ENCODE measurements around the gene KSR1.
"Not testable (repeated sequence)": the region's sequence is repeated elsewhere in the genome, so short reads cannot be mapped to it uniquely, and the experiment has no call there.

The KSR1 gene

DNA sequence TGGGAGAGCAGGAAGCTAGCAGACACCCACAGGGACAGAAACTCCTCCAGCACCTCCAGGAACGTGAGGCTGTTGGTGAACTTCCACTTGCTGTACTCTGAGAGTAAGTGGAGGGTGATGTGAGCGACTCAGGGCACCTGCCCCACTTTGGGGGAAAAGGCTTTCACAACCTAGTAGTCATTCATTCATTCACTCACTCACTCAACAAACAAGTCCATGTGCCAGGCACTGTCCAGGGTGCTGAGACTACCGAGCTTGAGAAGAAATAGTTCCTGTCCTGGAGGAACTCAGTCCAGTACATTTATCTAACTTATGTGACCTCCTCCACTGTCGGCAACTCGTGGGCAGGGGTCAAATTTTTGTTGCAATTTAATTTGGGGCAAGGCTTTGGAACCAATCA is 201.4 kb downstream of the KSR1 start:
- no peak for DNase-seq (ENCODE audit: low read depth)

DNA sequence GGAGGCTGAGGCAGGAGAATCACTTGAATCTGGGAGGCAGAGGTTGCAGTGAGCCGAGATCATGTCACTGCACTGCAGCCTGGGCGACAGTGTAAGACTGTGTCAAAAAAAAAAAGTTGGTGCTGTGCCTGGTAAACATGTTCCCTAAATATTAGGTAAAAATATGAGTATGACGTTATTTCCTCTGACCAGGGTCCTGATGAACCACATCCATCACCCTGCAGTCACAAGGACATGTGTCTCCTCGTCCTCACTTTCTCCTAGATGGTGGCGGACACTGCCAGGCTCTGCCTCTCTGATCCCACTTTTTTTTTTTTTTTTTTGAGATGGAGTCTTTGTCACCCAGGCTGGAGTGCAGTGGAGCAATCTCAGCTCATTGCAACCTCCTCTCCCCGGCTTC is 203.4 kb downstream of the KSR1 start:
- DNase-seq (ENCODE audit: low read depth) = no peak

- no peak for DNase-seq (ENCODE audit: low read depth)
Observed at GRCh38 chr17:27660436-27660835, 204.2 kb downstream of the KSR1 start.

DNA sequence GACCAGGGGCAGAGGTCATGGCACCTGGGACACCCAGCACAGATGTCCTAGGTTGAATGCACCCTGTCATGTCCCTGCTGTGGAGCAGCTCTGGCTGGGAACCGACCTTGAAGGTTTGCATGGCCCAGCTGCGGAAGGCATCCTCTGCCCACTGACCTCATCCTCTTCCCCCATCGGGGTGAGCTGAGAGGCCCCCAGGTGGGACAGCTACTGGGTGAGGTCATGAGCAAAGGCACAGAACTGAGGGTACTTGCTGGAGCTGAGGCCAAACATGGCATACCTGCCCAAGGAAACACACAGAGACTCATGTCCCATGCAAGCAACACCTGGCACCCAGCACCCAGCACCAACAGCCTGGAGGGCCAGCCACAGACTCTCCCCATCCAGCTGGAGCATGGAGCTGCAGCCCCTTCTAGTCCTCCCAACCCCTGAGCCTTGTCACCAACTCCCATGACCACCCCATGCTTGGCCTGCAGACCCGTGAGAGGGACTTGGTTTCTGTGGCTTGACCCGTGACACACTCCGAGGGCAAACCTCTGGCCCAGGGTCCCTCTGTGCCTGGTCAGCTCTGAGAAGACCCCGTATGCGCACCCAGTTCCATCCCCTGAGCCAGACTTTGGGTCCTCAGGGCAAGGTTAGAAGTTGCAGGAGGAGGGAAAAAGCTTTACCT is 207.8 kb downstream of the KSR1 start:
- DNase-seq (ENCODE audit: low read depth) = no peak

GRCh38 chr17:27664606-27664965 is 208.3 kb downstream of the KSR1 start:
- DNase-seq (ENCODE audit: low read depth) = no peak

- no peak for DNase-seq (ENCODE audit: low read depth)
Observed at GRCh38 chr17:27665549-27665948, 209.3 kb downstream of the KSR1 start.

- DNase-seq (ENCODE audit: low read depth) = not testable (repeated sequence)
Observed at GRCh38 chr17:27666270-27666669, 210.0 kb downstream of the KSR1 start.

DNA sequence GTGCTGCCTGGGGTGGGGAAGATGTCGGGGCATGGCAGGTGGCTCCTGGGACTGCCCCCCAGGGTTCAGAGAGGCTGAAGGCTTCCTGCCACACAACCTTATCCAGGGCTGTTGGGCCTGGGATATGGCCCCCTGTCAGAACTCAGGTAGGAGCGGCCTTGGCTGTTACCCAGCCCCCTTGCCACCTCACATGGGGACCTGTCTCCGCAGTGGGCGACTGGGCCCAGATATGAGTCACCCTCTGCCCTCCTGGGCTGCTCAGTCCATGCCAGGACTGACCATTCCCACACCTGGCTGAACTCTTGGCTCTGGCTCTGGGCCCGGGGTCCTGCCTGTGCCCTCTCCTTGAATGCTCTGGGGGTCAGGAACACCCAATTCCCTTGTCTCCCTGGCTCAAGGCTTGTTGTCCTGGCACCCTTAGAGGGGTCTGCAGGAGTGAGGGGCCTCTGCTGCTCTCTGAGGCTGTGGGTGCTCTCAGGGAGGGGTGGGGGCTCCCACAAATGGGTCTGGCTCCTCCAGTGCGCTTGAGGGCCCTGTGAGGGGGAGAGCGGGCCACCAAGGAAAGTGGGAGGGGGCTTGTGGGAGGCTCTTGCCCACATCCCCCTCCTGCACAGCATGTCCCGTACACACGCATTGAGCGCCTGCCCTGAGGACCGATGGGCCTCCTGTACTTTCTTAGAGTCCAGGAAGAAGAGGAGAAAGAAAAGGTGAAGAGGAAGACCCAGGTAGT is 210.7 kb downstream of the KSR1 start:
- no peak for DNase-seq (ENCODE audit: low read depth)

DNA sequence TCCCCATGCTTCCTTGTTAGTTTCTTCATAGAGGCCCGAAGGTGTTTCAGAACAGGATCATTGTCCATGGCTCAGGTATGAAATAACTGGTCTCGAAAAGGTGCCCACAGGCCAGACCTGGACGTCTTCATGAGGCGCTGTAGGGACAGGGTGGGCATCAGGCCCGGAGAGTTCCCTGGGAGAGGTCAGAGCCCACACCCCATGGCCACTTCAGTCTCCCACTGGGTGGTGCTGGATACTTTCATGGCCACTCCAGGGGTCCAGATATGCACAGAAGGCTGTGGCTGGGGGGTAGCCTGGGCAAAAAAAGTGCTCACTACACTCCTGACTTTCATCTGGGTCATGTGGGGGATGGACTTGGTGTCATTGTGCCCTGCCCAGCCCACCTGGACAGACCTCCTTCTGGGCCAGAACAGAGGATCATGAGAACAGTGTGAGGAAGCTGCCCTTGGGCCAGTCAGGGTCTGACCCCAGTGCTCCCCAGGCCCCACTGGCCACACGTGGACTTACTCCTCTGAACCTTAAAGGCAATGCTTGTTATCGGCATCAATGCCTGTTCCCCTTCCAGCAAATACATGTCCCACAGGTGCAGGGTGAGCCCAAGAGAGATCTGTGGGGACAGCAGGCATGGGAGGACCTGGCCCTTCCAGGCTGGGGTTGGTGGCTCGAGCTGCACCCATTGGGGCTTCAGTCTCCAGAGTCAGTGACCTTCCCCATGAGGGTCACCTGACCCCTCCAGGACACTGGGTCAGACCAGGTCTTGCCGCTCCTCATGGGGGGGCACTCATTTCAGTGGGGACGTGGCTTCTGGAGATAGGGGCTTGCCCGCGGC is 211.6 kb downstream of the KSR1 start:
- no peak for DNase-seq (ENCODE audit: low read depth)

DNA sequence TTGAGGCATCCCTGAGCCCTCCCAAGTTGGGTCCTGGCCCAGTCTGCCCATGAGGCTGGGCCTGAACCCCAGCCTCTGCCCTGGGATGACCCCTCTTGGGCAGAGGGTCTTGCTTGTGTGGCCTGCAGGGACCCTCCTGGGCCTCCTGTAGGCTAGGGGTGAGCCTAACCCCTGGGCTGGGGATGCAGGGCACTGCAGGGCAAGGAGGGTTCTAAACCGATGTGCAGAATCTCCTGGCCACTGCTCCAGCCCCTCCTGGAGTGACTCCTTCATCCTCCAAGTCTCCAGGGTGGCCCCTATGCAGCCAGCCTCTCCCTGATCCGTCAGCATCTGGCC is 212.2 kb downstream of the KSR1 start:
- no peak for DNase-seq (ENCODE audit: low read depth)

DNA sequence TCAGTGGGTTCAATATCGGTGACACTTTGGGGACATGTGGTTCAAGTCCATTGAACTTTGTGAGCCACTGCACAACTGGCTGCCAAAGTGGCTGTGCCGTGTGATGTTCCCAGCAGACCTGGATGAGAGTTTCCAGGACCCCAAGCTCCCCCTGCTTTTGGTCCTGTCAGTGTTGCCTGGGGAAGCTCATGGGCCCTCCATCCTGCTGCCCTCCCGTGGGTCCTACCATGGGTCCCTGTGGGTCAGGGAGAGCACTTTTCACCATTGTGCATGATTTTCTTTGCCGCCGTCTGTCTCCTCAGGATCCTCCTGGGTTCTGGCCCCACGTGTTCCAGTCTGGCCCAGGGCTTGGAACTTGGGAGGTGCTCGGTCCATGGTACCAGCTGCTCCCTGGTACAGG is 212.9 kb downstream of the KSR1 start:
- no peak for DNase-seq (ENCODE audit: low read depth)

- no peak for DNase-seq (ENCODE audit: low read depth)
Observed at GRCh38 chr17:27669850-27670249, 213.6 kb downstream of the KSR1 start.

GRCh38 chr17:27670791-27671590 is 214.7 kb downstream of the KSR1 start:
- DNase-seq (ENCODE audit: low read depth) = no peak

DNA sequence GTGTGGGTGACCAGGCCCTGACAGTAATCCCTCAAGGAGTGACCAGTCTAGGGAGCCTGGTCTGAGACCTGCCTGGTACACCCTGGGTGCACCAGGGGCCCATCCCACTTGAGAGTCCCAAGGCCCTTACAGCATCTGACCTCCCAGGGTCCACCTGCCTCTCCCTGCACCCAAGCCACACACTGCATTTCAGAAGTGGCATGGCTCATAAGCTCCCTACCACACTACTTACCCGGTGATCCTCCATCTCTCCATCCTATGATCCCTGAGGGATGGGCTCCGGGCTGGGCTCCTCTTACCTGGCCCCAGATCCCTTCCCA is 215.3 kb downstream of the KSR1 start:
- no peak for DNase-seq (ENCODE audit: low read depth)

- not testable (repeated sequence) for DNase-seq (ENCODE audit: low read depth)
Observed at GRCh38 chr17:27671977-27672480, 215.8 kb downstream of the KSR1 start.

DNA sequence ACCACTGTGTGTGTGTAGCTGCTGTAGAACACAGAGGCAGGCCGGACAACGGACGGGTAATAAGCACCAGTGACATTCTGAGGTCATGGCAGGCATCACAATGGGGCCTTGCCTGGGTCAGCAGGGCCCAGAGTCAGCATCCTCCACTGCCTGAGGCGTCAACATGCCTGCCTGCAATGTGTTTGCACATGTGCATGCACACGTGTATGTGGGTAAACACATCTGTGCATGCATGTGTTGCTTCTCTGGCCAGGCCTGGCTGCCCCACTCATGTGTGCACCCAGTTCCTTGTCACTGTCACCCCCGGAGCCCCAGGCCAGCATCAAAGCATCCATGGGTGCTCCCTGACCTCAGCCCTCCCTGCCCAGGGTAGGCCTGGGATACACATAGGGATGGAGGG is 218.1 kb downstream of the KSR1 start:
- no peak for DNase-seq (ENCODE audit: low read depth)
